H1 (cell line): ENCODE results near the gene LRTM2. TPM values are rescaled to one million over a fixed set of nuclear protein-coding genes. Genes with fewer than 3 reads are reported as not detected.

Experiments used
- CTCF ChIA-PET: fragments of 300-600 bp; sonication (Branson Sonifier 250); formaldehyde crosslinking; loops from one replicate; lab custom pipeline; 2021; ENCODE audit not compliant: partially characterized antibody; lab: Charles Lee
- POLR2A ChIA-PET: fragments of 300-600 bp; sonication (Branson Sonifier 250); formaldehyde crosslinking; loops from one replicate; lab custom pipeline; 2021; ENCODE audit warnings: inconsistent platforms; ENCODE audit not compliant: partially characterized antibody; lab: Charles Lee
- DNase-seq, 2 experiments: peaks; one replicate each; pipeline versions ENCODE4 v3.0.0 to v3.0.0-alpha.2; 2010 to 2022; ENCODE audit warnings: low spot score in 2 of 2, low read depth in 1 of 2, mixed read lengths in 1 of 2
- FAIRE-seq: peaks from 2 replicates; lab custom pipeline; 2011; peaks lifted over from hg19 to GRCh38; lab: Jason Lieb, UNC
- H2AFZ ChIP-seq: 2 replicates; pipeline ENCODE4 v1.8.1; 2012; ENCODE audit warnings: low read length, inconsistent platforms
- H2AK5ac ChIP-seq: 2 replicates; pipeline ENCODE4 v1.6.1; 2013; ENCODE audit warnings: low read depth, low read length
- H2BK120ac ChIP-seq: replicated peaks from 2 replicates; pipeline ENCODE3; 2013; ENCODE audit warnings: low read depth, low read length, inconsistent platforms
- H2BK12ac ChIP-seq: 2 replicates; pipeline ENCODE4 v1.6.1; 2013; ENCODE audit warnings: low read depth, low read length
- H2BK15ac ChIP-seq: 2 replicates; pipeline ENCODE4 v1.6.1; 2013; ENCODE audit warnings: low read length
- H2BK20ac ChIP-seq: 2 replicates; pipeline ENCODE4 v1.6.1; 2013; ENCODE audit warnings: low read length
- H2BK5ac ChIP-seq: 2 replicates; pipeline ENCODE4 v1.6.1; 2013; ENCODE audit warnings: low read depth, low read length
- H3K14ac ChIP-seq: 2 replicates; pipeline ENCODE4 v1.6.1; 2013; ENCODE audit warnings: inconsistent platforms; ENCODE audit not compliant: insufficient read length
- H3K18ac ChIP-seq: 2 replicates; pipeline ENCODE4 v1.6.1; 2013; ENCODE audit warnings: low read length; ENCODE audit errors: extremely low read depth
- H3K23ac ChIP-seq: 2 replicates; pipeline ENCODE4 v1.6.1; 2013; ENCODE audit warnings: inconsistent platforms; ENCODE audit not compliant: insufficient read length
- H3K23me2 ChIP-seq: 2 replicates; pipeline ENCODE4 v1.6.1; 2013; ENCODE audit warnings: low read depth, low read length
- H3K27ac ChIP-seq: 2 replicates; pipeline ENCODE4 v1.6.1; 2011; ENCODE audit warnings: low read depth, low read length, inconsistent platforms
- H3K27me3 ChIP-seq, 4 experiments: replicated peaks in 1 of 4; 1 replicate in 1 of 4; 2 replicates in 3 of 4; pipeline versions ENCODE4 v1.6.1 to v1.8.1; 2011 to 2013; ENCODE audit warnings: low read length in 3 of 4, mild to moderate bottlenecking in 3 of 4, inconsistent platforms in 2 of 4, mixed read lengths in 2 of 4, moderate library complexity in 1 of 4; ENCODE audit not compliant: control insufficient read depth in 3 of 4, insufficient read depth in 3 of 4; ENCODE audit errors: extremely low read depth in 1 of 4
- H3K36me3 ChIP-seq, 4 experiments: 2 replicates each; pipeline versions ENCODE4 v1.6.1 to v1.8.1; 2011 to 2013; ENCODE audit warnings: mild to moderate bottlenecking in 4 of 4, low read length in 3 of 4, moderate library complexity in 2 of 4, control low read depth in 1 of 4, inconsistent platforms in 1 of 4; ENCODE audit not compliant: insufficient read depth in 4 of 4, control insufficient read depth in 2 of 4
- H3K4ac ChIP-seq: replicated peaks from 2 replicates; pipeline ENCODE3; 2013; ENCODE audit warnings: low read length, low read depth, mixed read lengths, inconsistent platforms; ENCODE audit not compliant: insufficient read length
- H3K4me1 ChIP-seq, 4 experiments: replicated peaks in 1 of 4; 1 replicate in 1 of 4; 2 replicates in 3 of 4; pipeline versions ENCODE4 v1.6.1 to v1.8.1; 2011 to 2013; ENCODE audit warnings: low read length in 3 of 4, inconsistent platforms in 2 of 4, mixed read lengths in 1 of 4; ENCODE audit not compliant: insufficient read depth in 4 of 4, control insufficient read depth in 3 of 4
- H3K4me2 ChIP-seq, 2 experiments: 2 replicates each; pipeline versions ENCODE4 v1.6.1 to v1.8.1; 2011 to 2013; ENCODE audit warnings: low read depth in 2 of 2, low read length in 2 of 2, control low read depth in 1 of 2, inconsistent platforms in 1 of 2, mild to moderate bottlenecking in 1 of 2; ENCODE audit not compliant: insufficient read depth in 1 of 2
- H3K4me3 ChIP-seq, 4 experiments: fragments of 200-600, 300-600 bp in 1 of 4; sonication (generic), shearing (Covaris generic), sonication (Bioruptor Twin) in 1 of 4; 2 replicates each; pipeline versions ENCODE4 v1.5.1 to v1.8.1; 2011 to 2016; ENCODE audit warnings: low read length in 4 of 4, low read depth in 3 of 4, control low read depth in 2 of 4, inconsistent platforms in 2 of 4, mild to moderate bottlenecking in 2 of 4, mixed read lengths in 1 of 4, moderate library complexity in 1 of 4; ENCODE audit not compliant: insufficient read depth in 2 of 4; ENCODE audit errors: extremely low read depth in 1 of 4
- H3K56ac ChIP-seq: replicated peaks from 2 replicates; pipeline ENCODE3; 2013; ENCODE audit warnings: low read depth, mild to moderate bottlenecking, mixed read lengths, low read length, inconsistent platforms; ENCODE audit not compliant: insufficient read length
- H3K79me1 ChIP-seq: 2 replicates; pipeline ENCODE4 v1.6.1; 2013; ENCODE audit warnings: low read depth, low read length, control low read depth
- H3K79me2 ChIP-seq, 2 experiments: 2 replicates each; pipeline versions ENCODE4 v1.6.1 to v1.8.1; 2012 to 2013; ENCODE audit warnings: low read length in 2 of 2, mild to moderate bottlenecking in 2 of 2, inconsistent platforms in 1 of 2; ENCODE audit not compliant: insufficient read depth in 2 of 2, control insufficient read depth in 1 of 2
- H3K9ac ChIP-seq, 4 experiments: replicated peaks in 1 of 4; 1 replicate in 1 of 4; 2 replicates in 3 of 4; pipeline versions ENCODE4 v1.6.1 to v1.8.1; 2011 to 2013; ENCODE audit warnings: low read depth in 3 of 4, low read length in 3 of 4, control low read depth in 2 of 4, mild to moderate bottlenecking in 2 of 4, moderate library complexity in 2 of 4, inconsistent platforms in 1 of 4; ENCODE audit errors: extremely low read depth in 1 of 4
- H3K9me3 ChIP-seq, 2 experiments: 2 replicates each; pipeline versions ENCODE4 v1.6.1 to v1.8.1; 2012 to 2013; ENCODE audit warnings: mild to moderate bottlenecking in 2 of 2, moderate library complexity in 2 of 2, control low read depth in 1 of 2, inconsistent platforms in 1 of 2, low read depth in 1 of 2, low read length in 1 of 2, mixed read lengths in 1 of 2; ENCODE audit not compliant: insufficient read depth in 2 of 2
- H4K20me1 ChIP-seq, 2 experiments: replicated peaks in 1 of 2; 2 replicates each; pipeline versions ENCODE3 to v1.8.1; 2011 to 2013; ENCODE audit warnings: inconsistent platforms in 2 of 2, low read length in 2 of 2, mild to moderate bottlenecking in 1 of 2; ENCODE audit not compliant: insufficient read depth in 2 of 2, control insufficient read depth in 1 of 2
- H4K5ac ChIP-seq: 2 replicates; pipeline ENCODE4 v1.6.1; 2013; ENCODE audit warnings: low read length, low read depth, mixed read lengths, inconsistent platforms; ENCODE audit not compliant: insufficient read length
- H4K8ac ChIP-seq: 2 replicates; pipeline ENCODE4 v1.8.0; 2013; ENCODE audit warnings: mild to moderate bottlenecking, moderate library complexity, low read length, inconsistent platforms; ENCODE audit not compliant: insufficient read depth; ENCODE audit errors: extremely low read depth
- H4K91ac ChIP-seq: replicated peaks from 2 replicates; pipeline ENCODE3; 2013; ENCODE audit warnings: low read length, mixed read lengths, inconsistent platforms; ENCODE audit not compliant: insufficient read length
- CHD2 ChIP-seq: IDR thresholded peaks from 2 replicates; pipeline ENCODE4 v1.6.1; 2012; ENCODE audit warnings: low read length, improper control_type of control experiment
- MAX ChIP-seq: IDR thresholded peaks from 2 replicates; pipeline ENCODE4 v1.6.1; 2012; ENCODE audit warnings: inconsistent platforms
- WGBS, 2 experiments: shearing (Covaris generic) in 1 of 2; methylation state at CpG; one replicate each; pipeline versions ENCODE4 v1.1.6 to v1.1.7; 2013 to 2015; ENCODE audit warnings: low lambda C conversion rate in 2 of 2, mixed read lengths in 2 of 2, inconsistent platforms in 1 of 2, low coverage in 1 of 2, missing lambda C conversion rate in 1 of 2; ENCODE audit not compliant: insufficient replicate concordance in 2 of 2, insufficient coverage in 1 of 2, insufficient read length in 1 of 2; ENCODE audit errors: extremely low coverage in 1 of 2, missing lambda C conversion rate in 1 of 2; 5-methylcytosine and 5-hydroxymethylcytosine counted together
- polyA plus RNA-seq, 7 experiments: library from polyadenylated mRNA; depleted of rRNA in 3 of 7; stranded (reverse) in 5 of 7; unstranded in 2 of 7; fragments of >200 nt in 5 of 7; fragments of 200-250 nt in 2 of 7; gene quantifications; 1 replicate in 5 of 7; 2 replicates in 1 of 7; 4 replicates in 1 of 7; pipeline versions ENCODE4 v1.2.1 to v1.2.3, GENCODE V29; 2011 to 2013; ENCODE audit warnings: missing spikeins in 2 of 7, mixed read lengths in 2 of 7
- total RNA-seq: library from RNA; stranded (reverse); fragmentation: NEBNext Ultra II Directional; extraction: Animal tissue kit (Norgen Biotek cat#: 25700); gene quantifications from 2 replicates; pipeline ENCODE4 v1.2.1, GENCODE V29; 2021

LRTM2 gene
- total and polyA plus RNA-seq, 2 of the 8 experiments (the other 6 are each of a cell fraction or from before 2014, with no cell fraction given), result 0.06 TPM; not detected in 1

DNA sequence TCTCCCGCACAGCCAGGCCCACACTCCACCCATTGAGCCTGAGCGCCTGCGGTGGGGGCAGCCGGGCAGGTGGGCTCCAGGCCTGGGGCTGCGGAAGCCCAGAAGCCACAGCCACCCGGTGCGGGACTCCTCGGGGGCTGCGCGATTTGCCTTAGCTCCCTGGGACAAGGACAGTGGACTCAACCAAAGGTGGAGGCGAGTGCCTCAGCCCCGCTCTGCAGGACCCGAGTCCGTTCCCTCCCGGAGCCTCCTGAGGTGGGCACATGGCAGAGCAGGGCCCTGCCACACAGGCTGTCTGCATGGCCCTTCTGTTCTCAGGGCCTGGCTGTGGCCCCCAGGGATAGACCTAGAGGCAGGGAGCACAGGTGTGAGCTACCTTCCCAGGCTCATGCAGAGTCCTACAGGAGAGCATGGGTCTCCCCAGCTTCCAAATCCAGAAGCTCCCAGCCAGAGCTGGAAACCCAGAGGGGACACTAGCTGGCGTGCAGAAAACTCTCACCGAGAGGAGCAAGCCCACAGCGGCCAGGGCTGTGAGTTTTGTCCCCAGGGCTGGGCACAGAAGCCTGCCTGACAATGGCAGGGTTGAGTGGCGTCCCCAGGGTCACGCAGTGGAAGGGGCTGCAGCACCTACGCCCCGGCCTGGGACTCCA is 22.2 kb upstream of the LRTM2 start:
- no peak overlapping the region for H4K5ac ChIP-seq
- no peaks in the 10 kb centered on the region for H4K20me1 ChIP-seq
- ChIA-PET POLR2A (interaction anchor here (0.8 to 0.9 kb wide), 2 partner anchors 21 to 26 kb away, joined by 3 read pairs; no protein-coding TSS in a partner anchor), CTCF (interaction anchor here (0.9 to 14.3 kb wide), 7 partner anchors 10 to 145 kb away, joined by 3 to 188 read pairs (median 4); no protein-coding TSS in a partner anchor)
- no peak for FAIRE-seq
- peak overlapping the region; percentile 88 for H4K8ac ChIP-seq
- no peaks in the 10 kb centered on the region for H3K9me3 ChIP-seq
- no peaks in the 10 kb centered on the region for H3K36me3 ChIP-seq
- peaks cover 1 to 11% (median 7%) of the 10 kb centered on the region in 4 experiments; a peak in 6 of 7 replicates for H3K27me3 ChIP-seq
- H3K79me1 ChIP-seq, result no peaks in the 10 kb centered on the region
- H3K4me2 ChIP-seq, result no peak overlapping the region; a peak in 1 of 4 replicates
- no peak overlapping the region for H3K4me3 ChIP-seq
- H3K79me2 ChIP-seq, result no peaks in the 10 kb centered on the region
- no peak overlapping the region for H3K27ac ChIP-seq
- H3K23ac ChIP-seq, result no peak overlapping the region
- H2AFZ ChIP-seq, result no peak overlapping the region
- DNase-seq, result no peak
- no peak overlapping the region for H2BK20ac ChIP-seq
- no peak overlapping the region for H3K14ac ChIP-seq
- H4K91ac ChIP-seq, result no peak overlapping the region
- H3K56ac ChIP-seq, result no peak overlapping the region
- H2BK12ac ChIP-seq, result 0 out of 2 replicates have a peak overlapping the region, but pooled peaks have one; percentile 27
- TF ChIP-seq MAX, result peak; percentile 10; the same call in 1 of the 2 replicates
- no peak for TF ChIP-seq CHD2
- no peak overlapping the region for H2BK5ac ChIP-seq
- H3K4ac ChIP-seq, result no peak overlapping the region
- H2AK5ac ChIP-seq, result no peak overlapping the region; the same call in 1 of the 2 replicates
- 83% methylated on average over 18 of the region's 22 CpGs; no CpG with 5 or more reads in 1 of the 2 experiments for WGBS, 2 experiments
- no peak overlapping the region for H3K18ac ChIP-seq
- H2BK15ac ChIP-seq, result no peak overlapping the region
- peaks cover 0 to 12% (median 1%) of the 10 kb centered on the region in 4 experiments; a peak in 5 of 7 replicates for H3K4me1 ChIP-seq
- H3K23me2 ChIP-seq, result peaks cover 11% of the 10 kb centered on the region
- no peak overlapping the region for H2BK120ac ChIP-seq
- no peak overlapping the region for H3K9ac ChIP-seq
